ENCODE data around the gene GSAP. TPM values are rescaled to one million over a fixed set of nuclear protein-coding genes. Genes with fewer than 3 reads are reported as not detected.
"Not testable (repeated sequence)": the region's sequence is repeated elsewhere in the genome, so short reads cannot be mapped to it uniquely, and the experiment has no call there.

Gene GSAP
- total RNA-seq, 1 experiment from 2014 or later, result 6.9 TPM

- no peak for DNase-seq (ENCODE audit: low read depth)
Measured at GRCh38 chr7:77360104-77360503, 56.0 kb downstream of the GSAP start.

- DNase-seq (ENCODE audit: low read depth), result no peak
Measured at GRCh38 chr7:77359599-77359998, 56.5 kb downstream of the GSAP start.

DNA sequence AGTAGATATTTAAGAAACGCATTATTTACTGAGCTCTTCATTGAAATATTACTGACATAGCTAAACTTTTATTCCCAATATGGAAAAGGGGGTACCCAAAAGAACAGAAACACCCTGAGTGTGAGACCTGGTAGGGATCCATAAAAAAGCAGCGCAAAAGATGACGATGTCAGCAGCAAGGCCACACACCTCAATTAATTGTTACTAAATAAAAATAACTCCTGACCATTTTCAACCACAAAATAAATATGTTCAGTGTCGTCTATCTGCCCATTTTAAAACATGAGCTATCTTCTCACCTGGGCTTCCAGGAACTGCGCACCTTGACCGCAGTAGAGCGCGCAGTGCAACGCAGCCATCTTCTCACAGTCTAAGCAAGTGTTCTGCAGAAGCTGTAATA, 61.2 kb downstream of the GSAP start:
- no peak for DNase-seq (ENCODE audit: low read depth)

- no peak for DNase-seq (ENCODE audit: low read depth)
Measured at GRCh38 chr7:77354484-77354883, 61.7 kb downstream of the GSAP start.

DNA sequence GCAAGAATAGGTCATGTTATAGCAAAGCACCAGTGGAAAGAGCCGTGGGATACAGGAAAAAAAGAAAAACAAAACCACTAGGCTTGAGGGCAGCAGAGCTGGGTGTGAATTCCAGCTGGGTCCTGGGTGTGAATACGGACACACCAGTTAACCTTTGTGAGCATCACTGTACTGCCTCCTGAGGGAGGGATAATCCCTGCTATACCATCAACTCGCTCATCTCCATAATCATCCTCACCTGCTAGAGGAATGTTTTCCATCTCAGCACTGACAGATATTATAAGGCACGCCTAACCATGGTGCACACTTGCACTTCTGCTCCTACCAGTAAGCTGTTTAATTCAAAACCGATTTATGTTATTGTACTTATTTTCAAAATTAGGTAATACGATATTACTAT, 62.2 kb downstream of the GSAP start:
- no peak for DNase-seq (ENCODE audit: low read depth)

DNA sequence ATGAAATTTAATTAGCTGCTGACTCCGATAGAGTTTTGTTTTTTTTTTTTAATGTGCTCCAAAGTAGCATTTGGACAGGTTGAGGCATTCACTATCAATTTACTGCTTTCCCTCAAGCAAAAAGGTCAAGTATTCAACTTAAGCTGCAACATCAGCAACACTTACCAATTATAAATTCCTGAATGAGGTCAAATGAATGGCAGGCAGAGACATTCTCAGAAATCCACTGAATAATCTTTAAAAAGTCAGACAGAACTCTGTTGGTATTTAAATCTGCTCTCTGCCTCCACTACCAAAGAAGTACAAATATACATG, 62.8 kb downstream of the GSAP start:
- DNase-seq (ENCODE audit: low read depth), result peak; percentile 23

- no peak for DNase-seq (ENCODE audit: low read depth)
Measured at GRCh38 chr7:77352665-77353406, 63.3 kb downstream of the GSAP start.

GRCh38 chr7:77351539-77352004, 64.6 kb downstream of the GSAP start:
- no peak for DNase-seq (ENCODE audit: low read depth)

GRCh38 chr7:77349141-77349540, 67.0 kb downstream of the GSAP start:
- no peak for DNase-seq (ENCODE audit: low read depth)

DNA sequence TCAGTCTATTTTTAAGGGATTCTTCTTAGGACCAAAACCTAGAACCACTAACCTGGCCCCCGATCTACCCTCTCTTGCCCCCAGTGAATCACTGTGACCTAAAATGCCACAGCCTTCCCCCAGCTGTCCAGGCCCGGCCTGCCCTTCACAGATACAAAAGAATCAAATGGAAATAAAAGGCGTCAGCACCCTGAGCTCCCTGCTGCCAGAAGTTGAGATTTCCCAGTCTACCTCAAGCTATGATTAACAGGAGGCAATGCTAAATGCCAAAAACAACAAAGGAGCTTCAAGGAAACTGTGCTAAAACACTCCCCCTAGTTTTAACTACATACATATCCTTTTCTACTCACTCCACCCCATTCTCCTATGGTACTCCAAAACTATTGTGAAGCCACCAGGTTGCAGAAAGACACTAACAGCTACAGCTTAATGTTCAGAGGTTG, 67.8 kb downstream of the GSAP start:
- peak; percentile 86 for DNase-seq (ENCODE audit: low read depth)

GRCh38 chr7:77346441-77346840, 69.7 kb downstream of the GSAP start:
- no peak for DNase-seq (ENCODE audit: low read depth)

- not testable (repeated sequence) for DNase-seq (ENCODE audit: low read depth)
Measured at GRCh38 chr7:77345426-77345825, 70.7 kb downstream of the GSAP start.

DNA sequence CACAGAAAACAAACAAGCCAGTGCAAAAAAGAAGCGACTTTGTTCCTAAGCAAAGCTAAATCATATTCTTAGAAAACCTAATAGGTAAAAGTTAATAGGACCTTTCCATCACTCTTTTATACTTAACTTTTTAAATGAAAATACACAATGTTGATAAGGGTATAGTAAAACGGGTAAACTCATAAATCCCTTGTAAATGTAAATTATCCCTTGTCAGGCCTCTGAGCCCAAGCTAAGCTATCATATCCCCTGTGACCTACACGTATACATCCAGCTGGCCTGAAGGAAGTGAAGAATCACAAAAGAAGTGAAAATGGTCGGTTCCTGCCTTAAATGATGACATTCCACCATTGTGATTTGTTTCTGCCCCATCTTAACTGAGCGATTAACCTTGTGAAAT, 76.4 kb downstream of the GSAP start:
- no peak for DNase-seq (ENCODE audit: low read depth)

DNA sequence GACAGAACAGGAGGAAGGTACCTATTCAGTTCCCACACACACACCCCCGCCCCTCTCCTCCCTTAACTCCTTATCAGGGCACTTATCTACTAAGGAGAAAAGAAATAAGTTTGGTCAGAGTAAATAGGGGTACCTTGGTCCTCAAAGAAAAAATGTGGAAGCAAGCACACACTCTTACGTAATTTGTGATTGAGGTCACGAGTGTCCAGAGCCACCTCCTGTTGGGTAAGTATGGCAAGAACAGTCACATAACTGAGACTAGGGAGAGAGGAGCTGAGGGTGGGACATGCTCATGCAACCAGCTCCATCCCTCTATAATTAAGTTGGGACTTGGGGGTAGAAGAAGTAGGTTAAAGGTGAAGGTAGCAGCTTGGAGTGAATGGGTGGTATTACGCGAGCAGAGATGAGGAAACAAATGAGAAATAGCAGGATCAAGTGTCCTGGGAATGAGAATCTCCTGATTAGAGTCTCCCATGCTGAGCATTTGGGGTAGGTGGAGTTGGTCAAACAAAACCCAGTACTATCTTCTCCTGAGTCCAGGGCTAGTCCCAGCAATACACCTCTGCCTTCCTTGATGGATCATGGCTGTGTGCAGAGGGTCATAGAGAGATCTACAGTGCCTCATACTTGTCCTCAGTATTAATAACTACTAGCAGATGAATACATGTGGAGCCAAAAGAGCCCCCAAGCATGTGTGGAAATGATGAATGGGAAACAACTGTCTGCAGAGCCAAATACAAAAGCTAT, 77.1 kb downstream of the GSAP start:
- DNase-seq (ENCODE audit: low read depth), result peak; percentile 17

DNA sequence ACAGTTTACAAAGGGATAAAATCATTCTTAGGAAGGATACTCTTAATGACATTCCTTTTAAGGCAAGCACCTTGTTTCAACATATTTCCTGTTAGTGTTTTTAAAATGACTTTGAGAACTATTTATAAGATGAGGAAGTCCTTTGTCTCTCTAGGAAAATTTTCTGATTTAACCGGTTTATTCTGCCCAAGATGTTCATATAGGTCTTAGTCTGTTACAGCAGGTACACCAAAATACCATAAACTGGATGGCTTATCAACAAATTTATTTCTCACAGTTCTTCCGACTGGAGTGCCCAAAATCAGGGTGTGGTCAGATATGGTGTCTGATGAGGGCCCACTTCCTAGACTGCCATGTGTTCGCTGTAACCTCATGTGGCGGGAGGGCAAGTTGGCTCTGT, 77.9 kb downstream of the GSAP start:
- no peak for DNase-seq (ENCODE audit: low read depth)

DNA sequence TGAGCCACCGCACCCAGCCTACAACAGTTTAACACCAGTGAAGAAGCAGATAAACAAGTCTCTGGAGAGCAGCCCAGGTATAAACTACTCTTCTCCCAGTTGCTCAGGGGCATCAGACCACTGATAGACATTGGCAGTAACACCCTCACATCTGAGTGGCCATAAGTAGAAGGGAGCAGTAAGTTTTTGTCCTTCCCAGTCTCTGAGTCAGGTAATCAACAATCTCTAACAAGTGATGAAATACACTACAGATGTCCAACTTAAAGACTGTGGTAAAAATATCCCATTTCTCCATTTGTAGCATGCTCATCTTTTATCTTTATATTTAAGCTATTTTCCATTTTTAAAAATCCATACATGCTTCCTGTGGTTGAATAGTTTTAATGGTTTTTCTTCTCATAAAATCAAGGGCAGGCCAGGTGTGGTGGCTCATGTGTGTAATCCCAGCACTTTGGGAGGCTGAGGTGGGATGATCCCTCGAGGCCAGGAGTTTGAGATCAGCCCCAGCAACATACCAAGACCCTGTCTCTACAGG, 78.6 kb downstream of the GSAP start:
- no peak for DNase-seq (ENCODE audit: low read depth)

DNA sequence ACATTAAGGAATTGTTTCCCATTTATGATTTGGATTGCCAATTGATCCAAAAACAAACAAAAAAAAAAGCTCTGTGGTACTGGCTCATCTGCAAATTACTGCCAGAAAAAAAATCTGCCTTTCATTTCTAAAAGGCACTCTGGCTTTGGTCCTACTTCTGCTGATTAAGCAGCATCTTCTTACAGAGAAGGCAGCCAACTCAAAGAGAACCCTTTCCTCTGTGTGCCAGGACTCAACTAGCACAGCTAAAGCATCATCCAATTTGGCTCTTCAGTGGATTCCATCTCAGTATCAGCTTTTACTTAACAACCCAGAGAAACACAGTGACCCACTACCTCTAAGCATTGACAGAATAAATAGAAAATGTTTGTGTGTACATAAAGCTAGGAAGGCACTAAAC, 80.6 kb downstream of the GSAP start:
- DNase-seq (ENCODE audit: low read depth), result no peak

DNA sequence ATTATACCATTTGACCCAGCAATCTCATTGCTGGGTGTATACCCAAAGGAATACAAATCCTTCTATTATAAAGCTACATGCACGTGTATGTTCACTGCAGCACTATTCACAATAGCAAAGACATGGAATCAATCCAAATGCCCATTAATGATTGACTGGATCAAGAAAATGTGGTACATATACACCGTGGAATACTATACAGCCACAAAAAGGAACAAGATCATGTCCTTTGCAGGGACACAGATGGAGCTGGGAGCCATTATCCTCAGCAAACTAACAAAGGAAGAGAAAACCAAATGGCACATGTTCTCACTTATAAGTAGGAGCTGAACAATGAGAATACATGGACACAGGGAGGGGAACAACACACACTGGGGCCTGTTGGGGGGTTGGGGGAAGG, 82.1 kb downstream of the GSAP start:
- DNase-seq (ENCODE audit: low read depth), result not testable (repeated sequence)

DNA sequence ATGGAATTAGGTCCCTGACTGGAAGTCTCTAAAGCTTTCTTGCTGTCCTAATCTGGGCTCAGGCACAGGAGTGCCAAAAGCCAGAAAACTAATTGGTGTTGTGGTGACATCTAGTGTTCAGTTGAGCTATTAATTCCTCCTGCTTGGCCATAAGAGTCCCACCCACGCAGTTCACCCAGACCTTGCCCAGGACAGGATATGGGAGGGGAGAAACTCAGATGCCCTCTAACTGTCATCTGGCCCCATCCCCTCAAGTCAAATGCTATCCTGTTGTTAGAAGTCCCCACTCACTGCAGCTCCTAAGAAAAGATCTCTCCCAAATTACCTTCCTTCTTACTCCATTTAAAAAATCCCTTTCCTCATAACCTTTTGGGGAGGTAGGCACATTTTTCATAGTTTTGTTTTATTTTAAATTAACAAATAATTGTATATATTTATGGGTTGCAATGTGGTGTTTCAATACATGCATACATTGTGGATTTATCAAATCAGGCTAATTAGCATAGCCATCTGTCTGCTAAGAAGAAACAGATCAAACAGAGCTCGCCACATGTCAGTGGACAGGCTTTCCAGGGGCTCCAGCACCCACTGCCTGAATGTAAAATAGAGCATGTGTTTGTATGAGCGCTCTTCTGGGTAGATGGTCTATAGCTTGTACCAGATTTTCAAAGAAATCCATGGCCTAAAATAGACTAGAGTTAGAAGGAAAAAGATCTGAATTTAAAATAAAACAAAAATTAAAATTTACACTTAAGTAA, 84.0 kb downstream of the GSAP start:
- DNase-seq (ENCODE audit: low read depth), result peak; percentile 88

DNA sequence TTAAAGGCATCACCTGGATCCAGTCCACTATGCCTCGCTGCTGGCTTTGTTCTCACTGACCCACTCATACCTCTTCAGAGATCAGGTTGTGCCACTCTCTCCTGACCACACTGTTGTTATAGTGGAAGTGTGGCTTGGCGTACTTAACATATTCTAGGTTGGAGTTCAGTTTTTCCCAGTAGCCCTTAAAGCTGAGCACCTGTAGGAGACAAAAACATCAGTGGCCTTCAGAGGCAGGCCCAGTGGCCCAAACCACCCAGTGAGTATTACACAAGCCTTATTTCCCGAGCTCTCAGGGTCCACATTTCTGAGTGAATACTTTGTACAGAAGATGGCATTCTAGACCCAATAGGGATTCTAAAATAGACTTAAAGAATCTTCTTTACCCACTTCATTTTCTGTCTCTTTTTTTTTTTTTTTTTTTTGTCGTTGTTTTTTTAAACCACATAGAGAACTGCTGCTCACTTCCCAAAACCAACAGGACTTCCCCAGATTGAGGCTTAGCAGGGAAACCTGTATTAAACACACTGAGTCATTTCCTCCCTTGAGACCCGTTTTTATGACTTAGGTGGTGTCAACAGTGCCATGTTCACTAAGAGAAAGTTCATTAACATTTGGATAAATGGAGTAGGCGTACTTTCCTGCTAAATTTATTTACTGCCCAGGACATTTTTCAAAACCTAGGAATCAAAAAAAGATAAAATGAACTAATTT, 85.8 kb downstream of the GSAP start:
- peak; percentile 81 for DNase-seq (ENCODE audit: low read depth)

- no peak for DNase-seq (ENCODE audit: low read depth)
Measured at GRCh38 chr7:77329466-77330168, 86.5 kb downstream of the GSAP start.
